Endodermal cell (in vitro differentiated cells): ENCODE data around the gene STRN3. TPM values are rescaled to one million over a fixed set of nuclear protein-coding genes. Genes with fewer than 3 reads are reported as not detected.
"Not testable (repeated sequence)": the region's sequence is repeated elsewhere in the genome, so short reads cannot be mapped to it uniquely, and the experiment has no call there.

Experiments used
- DNase-seq: peaks from one replicate; pipeline ENCODE4 v3.0.0-alpha.2; 2017
- H3K27ac ChIP-seq: 2 replicates; pipeline ENCODE4 v1.5.1; 2013; ENCODE audit warnings: mild to moderate bottlenecking, low read depth, low read length, moderate library complexity
- H3K27me3 ChIP-seq: 2 replicates; pipeline ENCODE4 v1.6.1; 2013; ENCODE audit warnings: mild to moderate bottlenecking, low read length, moderate library complexity; ENCODE audit not compliant: insufficient read depth, control insufficient read depth, poor library complexity, severe bottlenecking
- H3K36me3 ChIP-seq: 2 replicates; pipeline ENCODE4 v1.7.0; 2013; ENCODE audit warnings: mild to moderate bottlenecking, low read length, moderate library complexity; ENCODE audit not compliant: control insufficient read depth, insufficient read depth
- H3K4me1 ChIP-seq: one replicate; pipeline ENCODE4 v1.7.0; 2013; ENCODE audit warnings: low read length; ENCODE audit not compliant: control insufficient read depth, insufficient read depth
- H3K4me3 ChIP-seq: 2 replicates; pipeline ENCODE4 v1.5.1; 2013; ENCODE audit warnings: mild to moderate bottlenecking, low read length, moderate library complexity
- H3K9ac ChIP-seq: 2 replicates; pipeline ENCODE4 v1.6.1; 2013; ENCODE audit warnings: mild to moderate bottlenecking, low read length, moderate library complexity; ENCODE audit not compliant: poor library complexity, severe bottlenecking; ENCODE audit errors: extremely low read depth
- H3K9me3 ChIP-seq: 2 replicates; pipeline ENCODE4 v1.6.1; 2013; ENCODE audit warnings: mild to moderate bottlenecking, low read length, moderate library complexity; ENCODE audit not compliant: control insufficient read depth
- H3K27ac Mint-ChIP-seq: 2 replicates; pipeline ENCODE4 v1.8.0; 2020; ENCODE audit warnings: mixed read lengths
- H3K27me3 Mint-ChIP-seq: 2 replicates; pipeline ENCODE4 v1.8.0; 2021; ENCODE audit warnings: mild to moderate bottlenecking, mixed read lengths; ENCODE audit not compliant: insufficient read depth
- H3K36me3 Mint-ChIP-seq: 2 replicates; pipeline ENCODE4 v1.8.0; 2020; ENCODE audit warnings: low read depth, mixed read lengths
- H3K4me1 Mint-ChIP-seq: 2 replicates; pipeline ENCODE4 v1.8.0; 2020; ENCODE audit warnings: mixed read lengths
- H3K4me3 Mint-ChIP-seq: 2 replicates; pipeline ENCODE4 v1.8.0; 2020; ENCODE audit warnings: mild to moderate bottlenecking, moderate library complexity, mixed read lengths
- H3K9me3 Mint-ChIP-seq: 2 replicates; pipeline ENCODE4 v1.8.0; 2020; ENCODE audit warnings: mild to moderate bottlenecking, mixed read lengths
- WGBS, 2 experiments: methylation state at CpG; one replicate each; pipeline versions ENCODE4 v1.1.5 to v1.1.7; 2013; ENCODE audit warnings: missing lambda C conversion rate in 2 of 2, mixed read lengths in 1 of 2; ENCODE audit not compliant: insufficient coverage in 1 of 2, insufficient read length in 1 of 2; 5-methylcytosine and 5-hydroxymethylcytosine counted together
- total RNA-seq, 2 donors: library from RNA; stranded (reverse); fragmentation: NEBNext Ultra II Directional in 1 of 2; extraction: Animal tissue kit (Norgen Biotek cat#: 25700) in 1 of 2; gene quantifications; 2 replicates in 1 of 2; 3 replicates in 1 of 2; pipeline ENCODE4 v1.2.1, GENCODE V29; 2021
- TF ChIP-seq, protein P1 (sequence below): fragments of 200-600 bp; sonication (generic); conservative IDR thresholded peaks from 2 replicates; pipeline ENCODE4 v1.5.0; 2021; ENCODE audit warnings: antibody characterized with exemption, mild to moderate bottlenecking

STRN3 gene
- total RNA-seq, 2 donors from 2014 or later, result 56.5 to 58.9 TPM

DNA sequence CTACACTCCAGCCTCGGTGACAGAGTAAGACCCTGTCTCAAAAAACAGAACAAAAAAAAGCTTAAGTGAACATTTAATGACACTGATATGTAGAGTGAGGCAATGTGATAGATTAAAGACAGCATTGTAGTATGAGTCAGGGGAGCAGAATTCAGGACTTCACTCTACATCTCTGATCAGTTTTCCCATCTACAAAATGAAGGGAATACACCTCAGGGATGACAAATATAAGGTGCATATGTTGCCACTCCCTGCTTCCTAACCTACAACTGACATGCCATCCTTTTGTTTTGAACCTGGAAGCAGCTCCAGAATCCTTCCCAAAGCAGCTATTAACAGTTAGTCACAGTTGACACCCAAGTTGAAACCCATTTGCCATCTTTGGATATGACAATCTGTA lies 30.9 kb upstream of the STRN3 start:
- TF ChIP-seq, protein P1, sequence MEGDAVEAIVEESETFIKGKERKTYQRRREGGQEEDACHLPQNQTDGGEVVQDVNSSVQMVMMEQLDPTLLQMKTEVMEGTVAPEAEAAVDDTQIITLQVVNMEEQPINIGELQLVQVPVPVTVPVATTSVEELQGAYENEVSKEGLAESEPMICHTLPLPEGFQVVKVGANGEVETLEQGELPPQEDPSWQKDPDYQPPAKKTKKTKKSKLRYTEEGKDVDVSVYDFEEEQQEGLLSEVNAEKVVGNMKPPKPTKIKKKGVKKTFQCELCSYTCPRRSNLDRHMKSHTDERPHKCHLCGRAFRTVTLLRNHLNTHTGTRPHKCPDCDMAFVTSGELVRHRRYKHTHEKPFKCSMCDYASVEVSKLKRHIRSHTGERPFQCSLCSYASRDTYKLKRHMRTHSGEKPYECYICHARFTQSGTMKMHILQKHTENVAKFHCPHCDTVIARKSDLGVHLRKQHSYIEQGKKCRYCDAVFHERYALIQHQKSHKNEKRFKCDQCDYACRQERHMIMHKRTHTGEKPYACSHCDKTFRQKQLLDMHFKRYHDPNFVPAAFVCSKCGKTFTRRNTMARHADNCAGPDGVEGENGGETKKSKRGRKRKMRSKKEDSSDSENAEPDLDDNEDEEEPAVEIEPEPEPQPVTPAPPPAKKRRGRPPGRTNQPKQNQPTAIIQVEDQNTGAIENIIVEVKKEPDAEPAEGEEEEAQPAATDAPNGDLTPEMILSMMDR, result no peak
- Histone ChIP-seq H3K4me3 (no peak overlapping the region), H3K9me3 (no peaks in the 10 kb centered on the region), H3K27ac (no peak overlapping the region), H3K4me1 (peaks cover 11% of the 10 kb centered on the region), H3K9ac (no peak overlapping the region), H3K27me3 (no peaks in the 10 kb centered on the region), H3K36me3 (no peaks in the 10 kb centered on the region)
- no peak for DNase-seq
- Mint-ChIP-seq H3K36me3 (peaks cover 3% of the 10 kb centered on the region), H3K4me1 (peaks cover 37% of the 10 kb centered on the region), H3K4me3 (no peak overlapping the region), H3K27ac (no peak overlapping the region), H3K27me3 (no peaks in the 10 kb centered on the region), H3K9me3 (no peaks in the 10 kb centered on the region)
- WGBS, 2 experiments, result 100% methylated on average over 1 of the region's 1 CpG; no CpG with 5 or more reads in 1 of the 2 experiments

DNA sequence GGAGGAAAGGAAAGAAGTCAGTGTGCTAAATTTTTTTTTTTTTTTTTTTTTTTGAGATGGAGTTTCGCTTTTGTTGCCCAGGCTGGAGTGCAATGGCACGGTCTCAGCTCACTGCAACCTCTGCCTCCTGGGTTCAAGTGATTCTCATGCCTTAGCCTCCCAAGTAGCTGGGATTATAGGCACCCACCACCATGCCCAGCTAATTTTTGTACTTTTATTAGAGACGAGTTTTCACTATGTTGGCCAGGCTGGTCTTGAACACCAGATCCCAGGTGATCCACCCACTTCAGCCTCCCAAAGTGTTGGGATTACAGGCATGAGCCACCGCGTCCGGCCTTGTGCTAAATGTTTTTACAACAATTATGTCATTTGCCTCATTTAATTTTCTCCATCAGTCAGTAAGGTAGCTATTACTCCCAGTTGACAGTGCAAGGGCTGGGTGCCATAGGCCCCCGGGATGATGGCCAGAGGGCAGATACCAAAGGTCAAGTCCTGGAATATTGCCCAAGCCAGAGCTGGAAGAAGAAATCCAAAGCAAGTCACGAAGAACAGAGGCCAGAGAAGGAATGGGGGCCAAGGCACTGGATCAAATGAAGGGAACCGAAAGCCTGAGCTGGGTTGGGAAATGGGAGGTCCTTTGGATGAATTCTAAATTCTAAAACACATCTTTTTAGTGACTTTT lies 26.9 kb upstream of the STRN3 start:
- peak overlapping the region; percentile 59 for H3K27ac Mint-ChIP-seq
- not testable (repeated sequence) for H3K36me3 ChIP-seq, DNase-seq, H3K4me3 Mint-ChIP-seq, H3K4me1 ChIP-seq, H3K4me1 Mint-ChIP-seq, H3K36me3 Mint-ChIP-seq, H3K27ac ChIP-seq, H3K9me3 ChIP-seq, H3K27me3 Mint-ChIP-seq, H3K4me3 ChIP-seq, H3K9me3 Mint-ChIP-seq, H3K9ac ChIP-seq, H3K27me3 ChIP-seq
- WGBS, 2 experiments, result 91 to 97% methylated on average over 5 to 9 of the region's 9 CpGs

DNA sequence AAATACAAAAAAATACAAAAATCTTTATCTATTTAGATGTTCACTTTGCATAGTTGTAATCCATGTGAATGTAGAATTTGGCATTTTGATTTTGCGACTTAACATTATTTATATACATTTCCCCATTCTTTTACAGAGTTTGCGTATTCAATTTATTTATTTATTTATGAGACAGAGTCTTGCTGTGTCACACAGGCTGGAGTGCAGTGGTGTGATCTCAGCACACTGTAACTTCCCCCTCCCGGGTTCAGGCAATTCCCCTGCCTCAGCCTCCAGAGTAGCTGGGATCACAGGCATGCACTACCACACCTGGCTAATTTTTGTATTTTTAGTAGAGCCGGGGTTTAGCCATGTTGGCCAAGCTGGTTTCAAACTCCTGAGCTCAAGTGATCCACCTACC lies 25.3 kb upstream of the STRN3 start:
- H3K27ac Mint-ChIP-seq, result no peak overlapping the region
- peaks cover 6% of the 10 kb centered on the region for H3K4me1 Mint-ChIP-seq
- no peaks in the 10 kb centered on the region for H3K27me3 Mint-ChIP-seq
- H3K9me3 Mint-ChIP-seq, result no peaks in the 10 kb centered on the region
- H3K4me3 ChIP-seq, result no peak overlapping the region
- peaks cover 9% of the 10 kb centered on the region for H3K36me3 Mint-ChIP-seq
- TF ChIP-seq, protein P1, result no peak
- H3K9me3 ChIP-seq, result no peaks in the 10 kb centered on the region
- H3K36me3 ChIP-seq, result no peaks in the 10 kb centered on the region
- H3K9ac ChIP-seq, result no peak overlapping the region
- WGBS, 2 experiments, result 96 to 100% methylated on average over 2 to 3 of the region's 4 CpGs
- H3K27ac ChIP-seq, result no peak overlapping the region
- H3K4me1 ChIP-seq, result no peaks in the 10 kb centered on the region
- no peaks in the 10 kb centered on the region for H3K27me3 ChIP-seq
- no peak overlapping the region for H3K4me3 Mint-ChIP-seq
- DNase-seq, result no peak

DNA sequence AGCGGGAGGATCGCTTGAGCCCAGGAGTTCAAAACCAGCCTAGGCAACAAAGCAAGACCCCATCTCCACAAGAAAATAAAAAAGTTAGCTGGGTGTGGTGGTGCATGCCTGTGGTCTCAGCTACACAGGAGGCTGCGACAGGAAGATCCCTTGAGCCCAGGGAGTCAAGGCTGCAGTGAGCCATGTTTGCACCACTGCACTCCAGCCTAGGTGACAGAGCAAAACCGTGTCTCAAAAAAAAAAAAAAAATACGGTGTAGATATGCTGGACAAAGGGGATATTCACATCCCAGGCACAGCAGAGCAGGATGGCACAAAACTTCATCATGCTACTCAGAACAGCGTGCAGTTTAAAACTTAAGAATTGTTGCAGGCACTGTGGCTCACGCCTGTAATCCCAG lies 24.8 kb upstream of the STRN3 start:
- H3K4me1 Mint-ChIP-seq, result peaks cover 6% of the 10 kb centered on the region
- peak overlapping the region; percentile 37 for H3K27ac Mint-ChIP-seq
- TF ChIP-seq, protein P1, result no peak
- no peaks in the 10 kb centered on the region for H3K27me3 ChIP-seq
- H3K4me1 ChIP-seq, result no peaks in the 10 kb centered on the region
- H3K36me3 ChIP-seq, result no peaks in the 10 kb centered on the region
- H3K4me3 Mint-ChIP-seq, result no peak overlapping the region
- H3K9me3 Mint-ChIP-seq, result no peaks in the 10 kb centered on the region
- no peak overlapping the region for H3K4me3 ChIP-seq
- 87 to 90% methylated on average over 2 to 7 of the region's 7 CpGs for WGBS, 2 experiments
- H3K9ac ChIP-seq, result no peak overlapping the region
- H3K9me3 ChIP-seq, result no peaks in the 10 kb centered on the region
- no peak for DNase-seq
- no peak overlapping the region for H3K27ac ChIP-seq
- no peaks in the 10 kb centered on the region for H3K27me3 Mint-ChIP-seq
- H3K36me3 Mint-ChIP-seq, result peaks cover 9% of the 10 kb centered on the region
